Measurements from ENCODE around the gene CAAP1.

- TF ChIP-seq, protein P1, sequence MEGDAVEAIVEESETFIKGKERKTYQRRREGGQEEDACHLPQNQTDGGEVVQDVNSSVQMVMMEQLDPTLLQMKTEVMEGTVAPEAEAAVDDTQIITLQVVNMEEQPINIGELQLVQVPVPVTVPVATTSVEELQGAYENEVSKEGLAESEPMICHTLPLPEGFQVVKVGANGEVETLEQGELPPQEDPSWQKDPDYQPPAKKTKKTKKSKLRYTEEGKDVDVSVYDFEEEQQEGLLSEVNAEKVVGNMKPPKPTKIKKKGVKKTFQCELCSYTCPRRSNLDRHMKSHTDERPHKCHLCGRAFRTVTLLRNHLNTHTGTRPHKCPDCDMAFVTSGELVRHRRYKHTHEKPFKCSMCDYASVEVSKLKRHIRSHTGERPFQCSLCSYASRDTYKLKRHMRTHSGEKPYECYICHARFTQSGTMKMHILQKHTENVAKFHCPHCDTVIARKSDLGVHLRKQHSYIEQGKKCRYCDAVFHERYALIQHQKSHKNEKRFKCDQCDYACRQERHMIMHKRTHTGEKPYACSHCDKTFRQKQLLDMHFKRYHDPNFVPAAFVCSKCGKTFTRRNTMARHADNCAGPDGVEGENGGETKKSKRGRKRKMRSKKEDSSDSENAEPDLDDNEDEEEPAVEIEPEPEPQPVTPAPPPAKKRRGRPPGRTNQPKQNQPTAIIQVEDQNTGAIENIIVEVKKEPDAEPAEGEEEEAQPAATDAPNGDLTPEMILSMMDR (IDR thresholded peaks at IDR 0.05): no peak
- no peak for TF ChIP-seq POLR2A (IDR thresholded peaks at IDR 0.05)
- TF ChIP-seq POLR2AphosphoS5 (IDR thresholded peaks at IDR 0.05): no peak
- no peak for TF ChIP-seq EP300 (IDR thresholded peaks at IDR 0.05)
Observed at GRCh38 chr9:26800322-26800721, 92.3 kb downstream of the CAAP1 start.
